Epithelial cell of esophagus (primary cell): Measurements from ENCODE around the gene GORASP1.

ENCODE experiments used
- DNase-seq: peaks from one replicate; pipeline ENCODE4 v3.0.0; 2010; ENCODE audit warnings: low read depth
- H3K4me3 ChIP-seq: 2 replicates; pipeline ENCODE4 v1.5.1; 2011; ENCODE audit warnings: mild to moderate bottlenecking, low read length, control low read depth
- CTCF ChIP-seq: IDR thresholded peaks from 2 replicates; pipeline ENCODE4 v1.5.1; 2011; ENCODE audit warnings: low read depth, mild to moderate bottlenecking, low read length, control low read depth, inconsistent platforms; ENCODE audit not compliant: insufficient read depth; ENCODE audit errors: missing control alignments

GORASP1 gene

GRCh38 chr3:39134305-39134704 lies 26.9 kb upstream of the GORASP1 start:
- DNase-seq, result no peak
- no peak for TF ChIP-seq CTCF

GRCh38 chr3:39133822-39134221 lies 26.4 kb upstream of the GORASP1 start:
- no peak overlapping the region for H3K4me3 ChIP-seq
- no peak for DNase-seq
- TF ChIP-seq CTCF, result no peak

More at GRCh38 chr3:39134305-39134704, 26.9 kb upstream of the GORASP1 start:
- no peak overlapping the region for H3K4me3 ChIP-seq

- H3K4me3 ChIP-seq, result no peak overlapping the region
- no peak for TF ChIP-seq CTCF
- DNase-seq, result no peak
These were observed 25.7 kb upstream of the GORASP1 start for GRCh38 chr3:39133093-39133490.

- no peak overlapping the region for H3K4me3 ChIP-seq
- DNase-seq, result peak; percentile 30
- no peak for TF ChIP-seq CTCF
These were observed 25.0 kb upstream of the GORASP1 start for GRCh38 chr3:39132096-39133092.

- no peak for TF ChIP-seq CTCF
- H3K4me3 ChIP-seq, result no peak overlapping the region
- no peak for DNase-seq
These were observed 23.4 kb upstream of the GORASP1 start for GRCh38 chr3:39130693-39131265.

GRCh38 chr3:39130026-39130425 lies 22.6 kb upstream of the GORASP1 start:
- TF ChIP-seq CTCF, result no peak
- DNase-seq, result no peak
- H3K4me3 ChIP-seq, result no peak overlapping the region

GRCh38 chr3:39128951-39129350 lies 21.5 kb upstream of the GORASP1 start:
- DNase-seq, result no peak
- H3K4me3 ChIP-seq, result no peak overlapping the region
- no peak for TF ChIP-seq CTCF
